DOHH2 (cell line): ENCODE results near the gene UPP1.

ENCODE experiments used
- EZH2phosphoT487 ChIP-seq: fragments of 200-600 bp; sonication (generic); IDR thresholded peaks from 2 replicates; pipeline ENCODE4 v1.6.1; 2017; ENCODE audit warnings: borderline replicate concordance, mild to moderate bottlenecking, antibody characterized with exemption, low read length, moderate library complexity, mixed read lengths
- TF ChIP-seq, protein P1 (sequence below): fragments of 200-600 bp; sonication (generic); IDR thresholded peaks from one replicate; pipeline ENCODE4 v1.5.1; 2014; ENCODE audit warnings: antibody characterized with exemption, mild to moderate bottlenecking, low read depth, low read length; ENCODE audit not compliant: poor library complexity, severe bottlenecking

DNA sequence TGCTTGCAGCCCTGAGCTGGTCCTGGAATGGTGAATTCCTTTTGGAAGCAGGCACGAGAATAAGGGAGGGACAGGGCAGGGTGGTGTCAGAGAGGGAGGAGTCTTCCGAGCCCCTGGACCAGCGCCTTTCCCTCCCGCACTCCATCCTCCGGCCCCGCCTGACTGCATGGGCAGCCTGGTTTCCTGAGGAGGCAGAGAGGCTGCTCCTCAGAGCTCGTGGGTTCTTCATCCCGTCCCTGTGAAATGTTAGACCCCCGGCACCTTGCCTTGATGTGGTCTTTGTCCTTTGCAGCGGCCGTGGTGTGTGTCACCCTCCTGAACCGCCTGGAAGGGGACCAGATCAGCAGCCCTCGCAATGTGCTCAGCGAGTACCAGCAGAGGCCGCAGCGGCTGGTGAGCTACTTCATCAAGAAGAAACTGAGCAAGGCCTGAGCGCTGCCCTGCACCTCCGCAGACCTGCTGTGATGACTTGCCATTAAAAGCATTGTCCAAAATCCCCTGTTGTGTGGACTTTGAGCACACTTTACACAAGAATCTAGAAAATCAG lies 18.9 kb downstream of the UPP1 start:
- TF ChIP-seq, protein P1, sequence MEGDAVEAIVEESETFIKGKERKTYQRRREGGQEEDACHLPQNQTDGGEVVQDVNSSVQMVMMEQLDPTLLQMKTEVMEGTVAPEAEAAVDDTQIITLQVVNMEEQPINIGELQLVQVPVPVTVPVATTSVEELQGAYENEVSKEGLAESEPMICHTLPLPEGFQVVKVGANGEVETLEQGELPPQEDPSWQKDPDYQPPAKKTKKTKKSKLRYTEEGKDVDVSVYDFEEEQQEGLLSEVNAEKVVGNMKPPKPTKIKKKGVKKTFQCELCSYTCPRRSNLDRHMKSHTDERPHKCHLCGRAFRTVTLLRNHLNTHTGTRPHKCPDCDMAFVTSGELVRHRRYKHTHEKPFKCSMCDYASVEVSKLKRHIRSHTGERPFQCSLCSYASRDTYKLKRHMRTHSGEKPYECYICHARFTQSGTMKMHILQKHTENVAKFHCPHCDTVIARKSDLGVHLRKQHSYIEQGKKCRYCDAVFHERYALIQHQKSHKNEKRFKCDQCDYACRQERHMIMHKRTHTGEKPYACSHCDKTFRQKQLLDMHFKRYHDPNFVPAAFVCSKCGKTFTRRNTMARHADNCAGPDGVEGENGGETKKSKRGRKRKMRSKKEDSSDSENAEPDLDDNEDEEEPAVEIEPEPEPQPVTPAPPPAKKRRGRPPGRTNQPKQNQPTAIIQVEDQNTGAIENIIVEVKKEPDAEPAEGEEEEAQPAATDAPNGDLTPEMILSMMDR: no peak
- no peak for TF ChIP-seq EZH2phosphoT487
